Activated naive CD4-positive, alpha-beta T cell treated with anti-CD3 and anti-CD28 coated beads, Interleukin-2, amount 10 ng/mL, durations not matched to agents 7 days and 5 days (primary cell): ENCODE measurements around the gene RAB6D.
"Not testable (repeated sequence)": the region's sequence is repeated elsewhere in the genome, so short reads cannot be mapped to it uniquely, and the experiment has no call there.

Experiments
- CTCF ChIA-PET: fragments of 350-600 bp; sonication (Branson Sonifier 250); formaldehyde crosslinking; loops from one replicate; lab custom pipeline; 2021; ENCODE audit warnings: antibody characterized with exemption; lab: Charles Lee
- DNase-seq: peaks from one replicate; pipeline ENCODE4 v3.0.0-alpha.2; 2020
- H3K27ac Mint-ChIP-seq: one replicate; pipeline ENCODE4 v1.8.0; 2021; ENCODE audit warnings: mild to moderate bottlenecking, moderate library complexity, mixed read lengths
- H3K27me3 Mint-ChIP-seq: one replicate; pipeline ENCODE4 v1.8.0; 2021; ENCODE audit warnings: mild to moderate bottlenecking, mixed read lengths
- H3K36me3 Mint-ChIP-seq: one replicate; pipeline ENCODE4 v1.8.0; 2021; ENCODE audit warnings: mixed read lengths
- H3K4me1 Mint-ChIP-seq: one replicate; pipeline ENCODE4 v1.8.0; 2021; ENCODE audit warnings: mixed read lengths
- H3K4me3 Mint-ChIP-seq: one replicate; pipeline ENCODE4 v1.8.0; 2021; ENCODE audit warnings: mild to moderate bottlenecking, moderate library complexity, mixed read lengths
- H3K9me3 Mint-ChIP-seq: one replicate; pipeline ENCODE4 v1.8.0; 2021; ENCODE audit warnings: mixed read lengths

Gene RAB6D

GRCh38 chr2:131339307-131339706, 24.7 kb downstream of the RAB6D start:
- H3K4me1 Mint-ChIP-seq, H3K9me3 Mint-ChIP-seq, H3K4me3 Mint-ChIP-seq, CTCF ChIA-PET, DNase-seq, H3K27ac Mint-ChIP-seq, H3K36me3 Mint-ChIP-seq: not testable (repeated sequence)
- peaks cover 11% of the 10 kb centered on the region for H3K27me3 Mint-ChIP-seq

GRCh38 chr2:131335319-131335718, 28.6 kb downstream of the RAB6D start:
- H3K4me1 Mint-ChIP-seq, H3K4me3 Mint-ChIP-seq, H3K9me3 Mint-ChIP-seq, H3K36me3 Mint-ChIP-seq, H3K27ac Mint-ChIP-seq, CTCF ChIA-PET: not testable (repeated sequence)
- DNase-seq, result peak; percentile 38
- H3K27me3 Mint-ChIP-seq, result peaks cover 28% of the 10 kb centered on the region

- H3K4me1 Mint-ChIP-seq, H3K4me3 Mint-ChIP-seq, CTCF ChIA-PET, DNase-seq, H3K9me3 Mint-ChIP-seq, H3K36me3 Mint-ChIP-seq, H3K27ac Mint-ChIP-seq: not testable (repeated sequence)
- H3K27me3 Mint-ChIP-seq, result peaks cover 33% of the 10 kb centered on the region
Observed at GRCh38 chr2:131332709-131333108, 31.3 kb downstream of the RAB6D start.

GRCh38 chr2:131331000-131331399, 33.0 kb downstream of the RAB6D start:
- H3K4me3 Mint-ChIP-seq, H3K36me3 Mint-ChIP-seq, H3K27ac Mint-ChIP-seq, H3K9me3 Mint-ChIP-seq, CTCF ChIA-PET, H3K4me1 Mint-ChIP-seq: not testable (repeated sequence)
- peaks cover 25% of the 10 kb centered on the region for H3K27me3 Mint-ChIP-seq
- peak; percentile 23 for DNase-seq

- no peaks in the 10 kb centered on the region for H3K36me3 Mint-ChIP-seq
- no peak overlapping the region for H3K27ac Mint-ChIP-seq
- CTCF ChIA-PET, result no interaction called here
- no peaks in the 10 kb centered on the region for H3K27me3 Mint-ChIP-seq
- DNase-seq, result no peak
- peaks cover 6% of the 10 kb centered on the region for H3K9me3 Mint-ChIP-seq
- H3K4me3 Mint-ChIP-seq, result no peak overlapping the region
- no peaks in the 10 kb centered on the region for H3K4me1 Mint-ChIP-seq
Observed at GRCh38 chr2:131322209-131322608, 41.8 kb downstream of the RAB6D start.

GRCh38 chr2:131321344-131321743, 42.6 kb downstream of the RAB6D start:
- H3K4me1 Mint-ChIP-seq, H3K27ac Mint-ChIP-seq, H3K27me3 Mint-ChIP-seq, DNase-seq, H3K36me3 Mint-ChIP-seq, CTCF ChIA-PET, H3K4me3 Mint-ChIP-seq, H3K9me3 Mint-ChIP-seq: not testable (repeated sequence)

GRCh38 chr2:131311001-131311400, 53.0 kb downstream of the RAB6D start:
- H3K4me1 Mint-ChIP-seq, H3K9me3 Mint-ChIP-seq, H3K4me3 Mint-ChIP-seq, H3K36me3 Mint-ChIP-seq, CTCF ChIA-PET, H3K27ac Mint-ChIP-seq, H3K27me3 Mint-ChIP-seq: not testable (repeated sequence)
- DNase-seq, result peak; percentile 22
